Transverse colon (tissue), 4 donors: ENCODE results near the gene RERE. TPM values are rescaled to one million over a fixed set of nuclear protein-coding genes. Genes with fewer than 3 reads are reported as not detected.
A peak's percentile ranks its signal among the peaks of the same experiment; 100 is the strongest.

Source experiments
- DNase-seq: peaks from one replicate; pipeline ENCODE4 v3.0.0-alpha.2; 2019
- H3K27ac ChIP-seq, 4 donors: fragments of 200-600 bp; sonication (generic); 2 replicates each; pipeline ENCODE4 v1.5.1; 2016 to 2018; ENCODE audit warnings: inconsistent platforms in 4 of 4
- H3K27me3 ChIP-seq: fragments of 200-600 bp; sonication (generic); 2 replicates; pipeline ENCODE4 v1.5.1; 2017; ENCODE audit warnings: inconsistent platforms
- H3K36me3 ChIP-seq, 4 donors: fragments of 200-600 bp; sonication (generic); 2 replicates each; pipeline ENCODE4 v1.5.1; 2017 to 2019; ENCODE audit warnings: inconsistent platforms in 4 of 4
- H3K4me1 ChIP-seq, 4 donors: fragments of 200-600 bp; sonication (generic); 2 replicates each; pipeline ENCODE4 v1.5.1; 2017 to 2020; ENCODE audit warnings: inconsistent platforms in 4 of 4
- H3K4me3 ChIP-seq, 4 donors: fragments of 200-600 bp; sonication (generic); 1 replicate in 1 of 4; 2 replicates in 3 of 4; pipeline versions ENCODE4 v1.5.1 to v1.6.1; 2017 to 2019; ENCODE audit warnings: inconsistent platforms in 4 of 4
- H3K9me3 ChIP-seq, 2 donors: fragments of 200-600 bp; sonication (generic); 2 replicates each; pipeline ENCODE4 v1.5.1; 2017 to 2019; ENCODE audit warnings: inconsistent platforms in 2 of 2
- EP300 ChIP-seq: sonication (generic); formaldehyde crosslinking; IDR thresholded peaks from one replicate; pipeline ENCODE4 v1.6.1; 2017; ENCODE audit warnings: antibody characterized with exemption, low read depth
- POLR2A ChIP-seq: fragments of 450-650 bp; IDR thresholded peaks from one replicate; pipeline ENCODE4 v1.6.1; 2016; ENCODE audit warnings: antibody characterized with exemption, mild to moderate bottlenecking, moderate library complexity
- POLR2AphosphoS5 ChIP-seq, 3 donors: sonication (generic); formaldehyde crosslinking; IDR thresholded peaks; one replicate each; pipeline ENCODE4 v1.6.1; 2016; ENCODE audit warnings: antibody characterized with exemption in 3 of 3
- WGBS, 2 donors: methylation state at CpG; one replicate each; pipeline ENCODE4 v1.1.5; 2018; ENCODE audit warnings: low coverage in 1 of 2; 5-methylcytosine and 5-hydroxymethylcytosine counted together
- in situ Hi-C, 4 donors: fragments of 200-750 bp; cut with MboI; loops; one replicate each; pipeline versions ENCODE4 v1.15.0 to v1.15.1; 2017; ENCODE audit warnings: low sequenced_read_pairs in 3 of 4, low pct_ligation_motif_present in 1 of 4, low pct_unique_long_range_greater_than_20kb in 1 of 4
- intact Hi-C: fragments of 100-400 bp; cut with DNase I; formaldehyde crosslinking; loops from one replicate; pipeline ENCODE4 v1.15.1; 2023; ENCODE audit warnings: low total_unique reads
- total RNA-seq, 4 donors: library from RNA; depleted of rRNA; stranded (reverse); fragments of >200 nt; gene quantifications; one replicate each; pipeline ENCODE4 v1.1.0, GENCODE V29; 2016
- TF ChIP-seq, protein P1 (sequence below), 5 experiments: fragments of 200-600 bp in 3 of 5; fragments of 450-650 bp in 2 of 5; sonication (generic) in 3 of 5; IDR thresholded peaks; 1 replicate in 2 of 5; 2 replicates in 3 of 5; pipeline ENCODE4 v1.5.1; 2016 to 2017; ENCODE audit warnings: antibody characterized with exemption in 5 of 5, inconsistent platforms in 3 of 5, mild to moderate bottlenecking in 2 of 5, moderate library complexity in 1 of 5

The RERE gene
- total RNA-seq, 4 donors from 2014 or later = 80.3 to 657 (median 105) TPM

DNA sequence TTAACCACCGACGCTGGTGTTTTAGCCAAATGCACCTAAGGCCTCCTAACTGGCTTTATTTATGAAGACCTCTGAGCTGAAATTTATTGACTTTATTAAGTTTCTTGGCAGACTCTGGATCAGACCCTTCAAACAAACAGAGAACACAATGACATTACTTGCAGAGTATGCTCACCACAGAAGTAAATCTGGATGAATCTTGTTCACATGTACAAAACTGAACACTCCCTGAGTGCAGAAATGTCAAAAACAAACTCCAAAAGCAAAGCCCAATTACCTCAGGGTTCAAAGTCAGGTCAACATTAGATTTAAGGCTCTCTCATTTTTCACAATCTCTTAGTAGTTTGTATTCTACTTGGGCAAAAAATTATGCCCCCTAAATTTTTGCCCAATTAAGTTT is 280.9 kb downstream of the RERE start:
- Histone ChIP-seq H3K36me3 (no peaks in the 10 kb centered on the region), H3K27me3 (no peaks in the 10 kb centered on the region), H3K4me3 (no peak overlapping the region), H3K27ac (peak overlapping the region in 1 of 4 donors; percentile 23), H3K9me3 (no peaks in the 10 kb centered on the region), H3K4me1 (peaks cover 0 to 27% (median 3%) of the 10 kb centered on the region in 4 donors)
- no peak for DNase-seq
- intact Hi-C loops (no loop called here), in situ Hi-C loops (no loop called here)
- TF ChIP-seq, protein P1, sequence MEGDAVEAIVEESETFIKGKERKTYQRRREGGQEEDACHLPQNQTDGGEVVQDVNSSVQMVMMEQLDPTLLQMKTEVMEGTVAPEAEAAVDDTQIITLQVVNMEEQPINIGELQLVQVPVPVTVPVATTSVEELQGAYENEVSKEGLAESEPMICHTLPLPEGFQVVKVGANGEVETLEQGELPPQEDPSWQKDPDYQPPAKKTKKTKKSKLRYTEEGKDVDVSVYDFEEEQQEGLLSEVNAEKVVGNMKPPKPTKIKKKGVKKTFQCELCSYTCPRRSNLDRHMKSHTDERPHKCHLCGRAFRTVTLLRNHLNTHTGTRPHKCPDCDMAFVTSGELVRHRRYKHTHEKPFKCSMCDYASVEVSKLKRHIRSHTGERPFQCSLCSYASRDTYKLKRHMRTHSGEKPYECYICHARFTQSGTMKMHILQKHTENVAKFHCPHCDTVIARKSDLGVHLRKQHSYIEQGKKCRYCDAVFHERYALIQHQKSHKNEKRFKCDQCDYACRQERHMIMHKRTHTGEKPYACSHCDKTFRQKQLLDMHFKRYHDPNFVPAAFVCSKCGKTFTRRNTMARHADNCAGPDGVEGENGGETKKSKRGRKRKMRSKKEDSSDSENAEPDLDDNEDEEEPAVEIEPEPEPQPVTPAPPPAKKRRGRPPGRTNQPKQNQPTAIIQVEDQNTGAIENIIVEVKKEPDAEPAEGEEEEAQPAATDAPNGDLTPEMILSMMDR (IDR thresholded peaks at IDR 0.05) = no peak
- TF ChIP-seq POLR2AphosphoS5 (IDR thresholded peaks at IDR 0.05) (no peak), POLR2A (no peak), EP300 (no peak)
- WGBS, 2 donors = 84 to 90% methylated on average over 2 of the region's 2 CpGs

DNA sequence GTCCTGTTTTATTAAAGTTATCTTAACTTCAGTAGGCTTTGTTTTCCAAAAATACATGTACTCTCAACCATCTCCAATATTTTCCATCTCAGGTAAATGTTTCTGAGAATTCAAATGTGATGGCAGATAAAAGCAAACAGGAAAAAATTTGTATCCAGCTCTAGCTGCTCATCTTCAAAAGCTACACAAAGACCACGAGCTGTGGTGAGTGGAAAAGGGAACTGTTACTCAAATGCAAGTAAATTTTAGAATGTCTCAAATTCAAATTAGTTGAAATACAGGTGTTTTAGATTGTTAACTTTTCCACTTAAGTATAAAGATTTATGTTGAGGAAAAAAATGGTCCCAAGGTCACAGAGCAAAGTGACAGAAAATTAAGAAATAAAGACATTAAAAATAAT is 283.5 kb downstream of the RERE start:
- Histone ChIP-seq H3K4me3 (no peak overlapping the region), H3K36me3 (no peaks in the 10 kb centered on the region), H3K27me3 (no peaks in the 10 kb centered on the region), H3K27ac (no peak overlapping the region), H3K4me1 (peaks cover 0 to 12% (median 0%) of the 10 kb centered on the region in 4 donors), H3K9me3 (no peaks in the 10 kb centered on the region)
- intact Hi-C loops (no loop called here), in situ Hi-C loops (no loop called here)
- TF ChIP-seq EP300 (no peak), POLR2A (no peak), POLR2AphosphoS5 (IDR thresholded peaks at IDR 0.05) (no peak)
- TF ChIP-seq, protein P1 (IDR thresholded peaks at IDR 0.05) = no peak
- DNase-seq = no peak
- WGBS, 2 donors = 59 to 92% methylated on average over 1 of the region's 1 CpG

DNA sequence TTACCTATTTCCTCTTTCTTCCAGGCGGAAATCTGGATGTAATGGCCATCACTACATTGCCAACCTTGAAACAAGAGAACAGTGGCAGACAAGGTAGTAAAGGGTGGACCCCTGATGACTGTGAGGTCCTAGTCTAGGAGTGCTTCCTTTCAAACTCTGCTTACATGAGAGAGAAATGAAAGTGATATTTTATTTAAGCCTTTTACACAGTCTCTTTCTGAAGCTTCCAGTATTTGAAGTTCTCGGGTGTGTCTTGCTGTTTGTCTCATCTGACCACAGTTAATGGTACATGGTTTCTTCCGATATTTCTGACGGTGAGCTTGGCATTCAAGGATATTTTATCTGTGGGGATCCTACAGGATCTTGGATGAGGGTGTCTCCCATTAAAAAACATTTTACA is 284.3 kb downstream of the RERE start:
- 40 to 55% methylated on average over 1 to 4 of the region's 4 CpGs for WGBS, 2 donors
- Histone ChIP-seq H3K27ac (no peak overlapping the region), H3K27me3 (no peaks in the 10 kb centered on the region), H3K4me1 (peaks cover 0 to 12% (median 0%) of the 10 kb centered on the region in 4 donors), H3K4me3 (no peak overlapping the region), H3K9me3 (no peaks in the 10 kb centered on the region), H3K36me3 (no peaks in the 10 kb centered on the region)
- TF ChIP-seq, protein P1 (IDR thresholded peaks at IDR 0.05) = no peak
- TF ChIP-seq EP300 (no peak), POLR2AphosphoS5 (IDR thresholded peaks at IDR 0.05) (no peak), POLR2A (no peak)
- in situ Hi-C loops (no loop called here), intact Hi-C loops (no loop called here)
- no peak for DNase-seq

DNA sequence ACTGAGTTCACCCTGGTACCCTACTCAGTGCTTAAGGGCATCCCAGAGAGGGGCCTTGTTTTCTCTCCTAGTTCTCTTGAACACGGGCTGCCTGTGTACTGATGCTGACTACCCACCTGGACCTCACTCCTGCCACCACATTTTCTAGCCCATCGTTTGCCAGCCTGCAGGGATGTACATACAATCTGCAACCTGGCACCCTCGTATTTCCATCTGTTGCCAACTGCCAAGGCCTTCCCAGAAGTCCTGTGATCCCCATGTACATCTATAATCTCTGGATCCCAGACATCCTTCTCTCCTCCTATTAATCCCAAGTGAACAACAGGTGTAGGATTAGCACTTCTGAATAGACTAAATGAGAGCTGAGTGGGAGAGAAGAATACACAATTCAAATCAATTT is 287.5 kb downstream of the RERE start:
- 85% methylated on average over 3 of the region's 3 CpGs; no CpG with 5 or more reads in 1 of the 2 donors for WGBS, 2 donors
- no peak overlapping the region for H3K27ac ChIP-seq
- in situ Hi-C loops = no loop called here
- DNase-seq = no peak
- H3K9me3 ChIP-seq = no peaks in the 10 kb centered on the region
- H3K27me3 ChIP-seq = no peaks in the 10 kb centered on the region
- H3K36me3 ChIP-seq = no peaks in the 10 kb centered on the region
- peaks cover 0 to 19% (median 13%) of the 10 kb centered on the region in 4 donors for H3K4me1 ChIP-seq
- intact Hi-C loops = no loop called here
- H3K4me3 ChIP-seq = no peak overlapping the region
- TF ChIP-seq POLR2AphosphoS5 (IDR thresholded peaks at IDR 0.05) (no peak), EP300 (no peak), POLR2A (no peak)
- TF ChIP-seq, protein P1 (IDR thresholded peaks at IDR 0.05) = no peak
